Measurements from ENCODE around the gene SLC35F3.

DNA sequence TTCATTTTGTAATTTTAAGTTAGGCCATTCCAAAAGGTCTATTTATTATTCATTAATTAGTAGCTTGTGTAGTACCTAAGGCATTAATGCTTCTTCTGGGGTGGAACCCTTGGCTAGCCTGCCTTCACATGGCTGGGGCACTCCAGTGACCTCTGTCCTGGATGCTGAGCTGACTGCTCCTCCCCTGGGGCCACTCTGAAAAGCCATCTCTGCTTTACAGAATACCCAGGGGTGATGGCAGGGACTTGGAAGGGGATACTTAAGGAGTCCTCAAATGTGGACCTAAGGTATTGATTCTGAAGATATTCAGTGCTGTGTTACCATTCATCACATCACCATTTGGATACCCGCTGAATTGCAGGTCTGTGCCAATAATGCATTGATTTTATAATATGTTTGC lies 281.0 kb downstream of the SLC35F3 start:
- TF ChIP-seq TAF1 (IDR thresholded peaks at IDR 0.05; ENCODE audit: borderline replicate concordance, insufficient read depth, low read length) (no peak), POLR2AphosphoS5 (IDR thresholded peaks at IDR 0.05; ENCODE audit: low read depth, low read length) (no peak), SIN3A (IDR thresholded peaks at IDR 0.05; ENCODE audit: borderline replicate concordance, insufficient read depth, low read length) (no peak)
- TF ChIP-seq, protein P1, sequence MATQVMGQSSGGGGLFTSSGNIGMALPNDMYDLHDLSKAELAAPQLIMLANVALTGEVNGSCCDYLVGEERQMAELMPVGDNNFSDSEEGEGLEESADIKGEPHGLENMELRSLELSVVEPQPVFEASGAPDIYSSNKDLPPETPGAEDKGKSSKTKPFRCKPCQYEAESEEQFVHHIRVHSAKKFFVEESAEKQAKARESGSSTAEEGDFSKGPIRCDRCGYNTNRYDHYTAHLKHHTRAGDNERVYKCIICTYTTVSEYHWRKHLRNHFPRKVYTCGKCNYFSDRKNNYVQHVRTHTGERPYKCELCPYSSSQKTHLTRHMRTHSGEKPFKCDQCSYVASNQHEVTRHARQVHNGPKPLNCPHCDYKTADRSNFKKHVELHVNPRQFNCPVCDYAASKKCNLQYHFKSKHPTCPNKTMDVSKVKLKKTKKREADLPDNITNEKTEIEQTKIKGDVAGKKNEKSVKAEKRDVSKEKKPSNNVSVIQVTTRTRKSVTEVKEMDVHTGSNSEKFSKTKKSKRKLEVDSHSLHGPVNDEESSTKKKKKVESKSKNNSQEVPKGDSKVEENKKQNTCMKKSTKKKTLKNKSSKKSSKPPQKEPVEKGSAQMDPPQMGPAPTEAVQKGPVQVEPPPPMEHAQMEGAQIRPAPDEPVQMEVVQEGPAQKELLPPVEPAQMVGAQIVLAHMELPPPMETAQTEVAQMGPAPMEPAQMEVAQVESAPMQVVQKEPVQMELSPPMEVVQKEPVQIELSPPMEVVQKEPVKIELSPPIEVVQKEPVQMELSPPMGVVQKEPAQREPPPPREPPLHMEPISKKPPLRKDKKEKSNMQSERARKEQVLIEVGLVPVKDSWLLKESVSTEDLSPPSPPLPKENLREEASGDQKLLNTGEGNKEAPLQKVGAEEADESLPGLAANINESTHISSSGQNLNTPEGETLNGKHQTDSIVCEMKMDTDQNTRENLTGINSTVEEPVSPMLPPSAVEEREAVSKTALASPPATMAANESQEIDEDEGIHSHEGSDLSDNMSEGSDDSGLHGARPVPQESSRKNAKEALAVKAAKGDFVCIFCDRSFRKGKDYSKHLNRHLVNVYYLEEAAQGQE (IDR thresholded peaks at IDR 0.05; ENCODE audit: insufficient read depth in 1 of 2, low read depth in 2 of 2, low read length in 2 of 2) = no peak

Data from PFSK-1 (cell line).